ENCODE results near the gene SDK1.

- no peak for TF ChIP-seq POLR2AphosphoS5 (IDR thresholded peaks at IDR 0.05; ENCODE audit: insufficient read depth, low read depth, low read length)
- TF ChIP-seq FOS (IDR thresholded peaks at IDR 0.05; ENCODE audit: borderline replicate concordance, insufficient read depth, low read length): no peak
- peak; percentile 49 to 69 for TF ChIP-seq CTCF (IDR thresholded peaks at IDR 0.05; ENCODE audit: extremely low read depth in 1 of 2, insufficient read depth in 1 of 2, low read depth in 1 of 2, low read length in 2 of 2)
- no peak for TF ChIP-seq JUN (IDR thresholded peaks at IDR 0.05; ENCODE audit: borderline replicate concordance, insufficient read depth, insufficient read length, low read depth)
- no peak for TF ChIP-seq POLR2A (IDR thresholded peaks at IDR 0.05; ENCODE audit: low read depth, low read length)
- no peak for TF ChIP-seq MAX (IDR thresholded peaks at IDR 0.05; ENCODE audit: insufficient read depth, insufficient read length)
- TF ChIP-seq EZH2 (IDR thresholded peaks at IDR 0.05; ENCODE audit: borderline replicate concordance, low read depth, low read length, severe bottlenecking): no peak
- TF ChIP-seq MYC (IDR thresholded peaks at IDR 0.05; ENCODE audit: low read depth, low read length): no peak
Observed at GRCh38 chr7:3897430-3898372, 596.6 kb downstream of the SDK1 start.

Data from endothelial cell of umbilical vein (primary cell).